Stimulated activated CD4-positive, alpha-beta T cell treated with anti-CD3 and anti-CD28 coated beads, Interleukin-2, amount 100 ng/mL, for 24 hours (primary cell): Measurements from ENCODE around the gene ACTN4.

Experiments used
- DNase-seq, 2 donors: peaks; one replicate each; pipeline ENCODE4 v3.0.0-alpha.2; 2020

Gene ACTN4

GRCh38 chr19:38727868-38728660, 80.6 kb downstream of the ACTN4 start:
- DNase-seq = no peak

- no peak for DNase-seq
Measured at GRCh38 chr19:38728752-38729541, 81.5 kb downstream of the ACTN4 start.

- peak; percentile 86 to 87 for DNase-seq
Measured at GRCh38 chr19:38729653-38730469, 82.4 kb downstream of the ACTN4 start.

- DNase-seq = no peak
Measured at GRCh38 chr19:38730470-38730730, 83.0 kb downstream of the ACTN4 start.

GRCh38 chr19:38730731-38731589, 83.5 kb downstream of the ACTN4 start:
- DNase-seq = no peak

- DNase-seq = no peak
Measured at GRCh38 chr19:38731654-38732301, 84.3 kb downstream of the ACTN4 start.

GRCh38 chr19:38733241-38733492, 85.7 kb downstream of the ACTN4 start:
- no peak for DNase-seq

GRCh38 chr19:38733493-38734175, 86.2 kb downstream of the ACTN4 start:
- DNase-seq = no peak

GRCh38 chr19:38734176-38734425, 86.7 kb downstream of the ACTN4 start:
- DNase-seq = no peak

GRCh38 chr19:38734426-38735256, 87.2 kb downstream of the ACTN4 start:
- peak in 1 of 2 donors; percentile 32 for DNase-seq

GRCh38 chr19:38735257-38735686, 87.8 kb downstream of the ACTN4 start:
- DNase-seq = peak in 1 of 2 donors; percentile 37

- DNase-seq = peak; percentile 64 to 71
Measured at GRCh38 chr19:38736036-38736412, 88.6 kb downstream of the ACTN4 start.

GRCh38 chr19:38736413-38737280, 89.2 kb downstream of the ACTN4 start:
- DNase-seq = peak; percentile 67 to 75

- no peak for DNase-seq
Measured at GRCh38 chr19:38737281-38737865, 89.9 kb downstream of the ACTN4 start.

GRCh38 chr19:38737921-38738737, 90.7 kb downstream of the ACTN4 start:
- no peak for DNase-seq

- no peak for DNase-seq
Measured at GRCh38 chr19:38739440-38740256, 92.2 kb downstream of the ACTN4 start.

GRCh38 chr19:38740257-38740592, 92.8 kb downstream of the ACTN4 start:
- no peak for DNase-seq

GRCh38 chr19:38740932-38741331, 93.5 kb downstream of the ACTN4 start:
- DNase-seq = no peak
